NOMO-1 treated with dmso at 0.1 percent for 144 hours (cell line): ENCODE data around the gene ZNF428.
"Not testable (repeated sequence)": the region's sequence is repeated elsewhere in the genome, so short reads cannot be mapped to it uniquely, and the experiment has no call there.

Source experiments
- DNase-seq: peaks from one replicate; lab custom pipeline; 2025; ENCODE audit not compliant: unreplicated experiment; lab: John Stamatoyannopoulos, UW

The ZNF428 gene

DNA sequence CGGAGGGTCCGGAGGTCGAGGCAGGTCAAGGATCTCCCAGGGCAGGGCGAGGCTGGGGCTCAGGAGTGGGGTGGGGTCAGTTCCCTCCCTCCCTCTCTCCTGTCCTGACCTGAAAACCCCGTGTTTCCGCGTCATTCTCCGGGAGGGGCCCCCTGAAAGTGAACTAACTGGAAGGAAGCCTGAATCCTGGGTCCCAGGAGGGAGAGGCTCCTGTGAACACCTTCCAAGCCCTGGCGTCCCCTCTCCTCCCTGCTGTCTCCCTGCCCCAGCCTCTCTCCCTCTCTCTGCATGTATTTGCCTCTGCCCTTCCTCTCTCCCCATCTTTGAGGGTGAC is 21.0 kb upstream of the ZNF428 start:
- DNase-seq, result no peak

DNA sequence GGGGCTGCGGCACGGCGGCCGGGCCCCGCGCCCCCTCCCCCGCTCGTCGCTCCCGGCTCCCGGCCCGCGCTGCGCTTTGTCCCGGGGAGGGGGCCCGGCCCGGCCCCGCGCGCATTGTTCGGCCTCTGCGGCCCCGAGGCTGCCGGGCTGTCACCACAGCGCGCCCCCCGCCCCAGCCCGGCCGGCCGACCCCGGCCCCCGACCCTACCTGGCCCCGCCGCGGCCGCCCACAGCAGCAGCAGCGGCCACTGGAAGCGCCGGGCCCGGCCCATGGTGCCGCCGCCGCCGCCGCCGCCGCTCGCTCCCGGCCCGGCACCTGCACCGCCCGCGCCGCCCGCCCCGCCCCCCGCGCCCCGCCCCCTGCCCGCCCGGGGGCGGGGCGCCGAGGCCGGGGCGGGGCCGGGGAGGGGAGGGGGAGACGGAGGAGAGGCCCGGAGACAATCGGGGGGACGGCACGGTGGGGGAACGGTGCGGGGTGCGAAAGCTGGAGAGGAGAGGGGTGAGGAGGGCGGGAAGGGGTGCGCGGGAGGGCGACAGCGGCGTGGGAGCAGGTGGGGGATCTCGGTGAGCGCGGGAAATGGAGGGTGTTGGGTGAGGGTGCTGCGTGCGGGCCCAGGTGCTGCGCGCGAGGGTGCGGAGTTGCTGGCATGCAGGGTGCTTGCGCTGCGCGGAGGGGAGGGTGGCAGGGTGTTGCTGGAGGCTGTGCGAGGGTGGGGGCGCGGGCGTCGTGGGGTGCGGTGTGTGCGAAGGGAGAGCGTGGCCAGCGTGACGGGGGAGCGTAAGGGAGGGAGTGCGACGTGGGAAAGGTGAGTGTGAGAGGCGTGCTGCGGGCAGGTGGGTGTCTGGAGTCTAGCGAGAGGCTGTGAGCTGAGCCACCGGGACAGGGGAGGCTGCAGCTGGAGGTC is 20.3 kb upstream of the ZNF428 start, which contains the start of gene CADM4:
CADM4 (minus strand) TSS at position 332 of the 905 bp plus-strand sequence; CDS start at position 272, 60 bp downstream.
- no peak for DNase-seq

DNA sequence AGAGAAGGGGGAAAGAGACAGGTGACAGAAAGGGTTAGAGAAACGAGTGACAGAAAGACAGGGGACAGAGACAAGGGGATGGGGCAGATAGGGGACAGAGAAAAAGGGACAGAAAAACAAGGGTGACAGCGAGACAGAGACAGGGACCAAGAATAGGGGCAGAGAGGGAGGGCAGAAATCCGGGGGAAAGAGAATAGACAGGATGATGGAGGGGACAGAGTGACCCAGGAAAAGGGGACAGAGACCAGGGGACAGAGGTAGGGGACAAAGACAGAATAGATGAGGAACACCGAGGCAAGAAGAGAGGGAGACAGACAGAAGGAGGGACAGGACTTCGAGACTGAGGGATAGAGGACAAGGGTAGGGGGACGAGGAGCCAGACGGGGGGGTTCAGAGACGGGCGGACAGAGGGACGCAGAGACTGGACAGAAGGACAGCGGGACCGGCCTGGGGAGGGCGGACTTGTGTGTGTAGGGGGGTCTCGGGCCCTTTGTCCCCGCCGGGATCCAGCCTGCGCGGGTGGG is 19.6 kb upstream of the ZNF428 start:
- no peak for DNase-seq

DNA sequence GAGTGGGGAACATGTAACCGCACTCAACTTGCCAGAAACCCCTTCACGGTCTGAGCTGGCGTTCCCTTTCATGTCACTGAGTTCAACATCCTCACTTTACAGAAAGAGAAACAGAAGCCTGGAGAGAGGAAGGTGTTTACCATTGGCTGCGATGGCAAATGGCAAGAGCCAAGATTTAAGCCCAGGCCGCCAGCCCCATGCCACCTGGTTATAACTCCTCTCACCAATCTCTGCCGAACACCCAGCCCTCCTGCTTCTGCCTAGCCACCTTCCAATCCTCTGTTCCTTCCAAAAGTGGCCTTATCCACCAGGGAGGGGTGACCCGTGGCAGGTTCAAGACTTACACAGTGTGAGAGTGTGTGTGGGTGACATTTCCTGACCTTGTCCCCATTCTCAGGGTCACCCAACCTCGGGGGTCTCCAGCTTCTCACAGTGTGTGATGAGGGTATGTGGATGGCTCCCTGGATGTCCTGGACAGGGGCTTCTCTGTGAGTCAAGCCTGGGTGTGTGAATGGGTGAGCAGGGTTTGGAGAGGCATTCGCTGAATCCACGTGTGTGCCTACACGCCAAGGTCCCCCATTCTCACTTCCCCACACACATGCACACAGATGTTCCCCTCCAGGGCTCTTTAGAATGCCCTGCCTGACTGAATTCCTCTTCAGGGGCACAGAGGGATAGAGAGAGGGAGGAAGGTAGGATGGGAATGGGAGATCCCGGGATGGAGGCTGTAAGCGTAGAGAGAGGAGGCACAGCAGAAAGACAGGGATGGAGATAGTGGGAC is 19.0 kb upstream of the ZNF428 start:
- no peak for DNase-seq

DNA sequence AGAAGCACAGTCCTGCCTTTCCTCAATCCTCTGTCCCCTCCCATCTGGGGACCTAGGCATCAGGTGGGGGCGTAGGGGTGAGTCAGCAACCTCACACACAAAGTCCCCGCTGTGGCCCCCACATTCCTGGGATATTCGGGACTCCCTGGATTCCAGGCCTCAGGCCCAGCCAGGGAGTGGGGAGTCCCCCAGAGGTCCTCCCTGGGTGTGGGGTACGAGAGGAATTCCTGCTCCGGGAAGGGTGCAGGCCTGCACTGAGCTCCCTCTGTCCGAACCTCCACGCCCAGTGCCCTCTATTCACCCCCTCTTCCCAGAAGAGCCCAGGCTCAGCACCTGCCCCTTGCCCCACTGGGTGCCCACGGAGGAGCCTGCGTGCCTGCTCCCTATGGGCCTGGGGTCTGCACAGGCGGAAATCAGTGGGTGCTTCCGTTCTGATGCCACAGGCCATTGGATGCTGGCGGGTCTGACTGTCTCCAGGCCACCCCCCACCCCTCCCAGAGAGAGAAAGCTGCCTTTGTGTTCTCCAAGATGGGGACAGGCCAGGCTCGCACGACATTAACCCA is 16.8 kb upstream of the ZNF428 start:
- no peak for DNase-seq

DNA sequence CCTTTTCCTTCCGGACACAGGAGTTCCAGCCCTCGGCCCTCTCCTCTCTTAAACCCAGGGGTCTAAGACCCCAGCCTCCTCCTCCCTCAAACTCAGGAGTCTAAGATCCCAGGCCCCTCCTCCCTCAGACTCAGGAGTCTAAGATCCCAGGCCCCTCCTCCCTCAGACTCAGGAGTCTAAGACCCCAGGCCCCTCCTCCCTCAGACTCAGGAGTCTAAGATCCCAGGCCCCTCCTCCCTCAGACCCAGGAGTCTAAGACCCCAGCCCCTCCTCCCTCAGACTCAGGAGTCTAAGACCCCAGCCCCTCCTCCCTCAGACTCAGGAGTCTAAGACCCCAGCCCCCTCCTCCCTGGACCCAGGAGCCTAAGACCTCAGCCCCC is 16.1 kb upstream of the ZNF428 start:
- not testable (repeated sequence) for DNase-seq

DNA sequence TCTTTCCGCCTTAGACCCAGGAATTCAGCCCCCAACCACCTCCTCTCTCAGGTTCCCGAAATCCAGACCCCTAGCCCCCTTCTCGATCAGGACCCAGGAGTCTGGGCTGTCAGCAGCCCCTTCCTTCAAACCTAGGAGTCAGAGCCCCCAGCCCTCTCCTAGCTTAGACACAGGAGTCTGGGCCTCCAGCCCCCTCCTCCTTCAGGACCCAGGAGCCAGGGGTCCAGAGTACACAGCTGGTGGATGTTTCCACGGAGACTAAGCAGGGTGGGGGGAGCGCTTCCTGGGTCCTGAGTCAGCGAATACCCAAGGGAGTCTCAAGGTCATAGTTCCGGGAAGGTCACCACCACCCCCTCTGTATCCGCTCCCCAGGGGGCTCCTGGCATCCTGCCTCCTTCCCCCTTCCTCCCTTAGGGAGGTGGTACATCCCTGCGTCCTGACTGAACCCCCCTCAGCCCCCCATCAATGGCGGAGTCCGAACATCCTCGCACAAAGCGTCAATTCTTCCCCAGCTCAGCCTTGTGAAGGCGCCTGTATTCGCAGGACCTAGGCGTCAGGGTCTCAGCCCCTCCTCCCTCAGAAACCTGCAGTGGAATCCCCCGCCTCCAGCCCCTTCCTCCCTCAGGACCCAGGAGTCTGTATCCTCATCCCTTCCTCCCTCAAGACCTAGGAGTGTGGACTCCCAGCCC is 15.6 kb upstream of the ZNF428 start:
- DNase-seq, result no peak

DNA sequence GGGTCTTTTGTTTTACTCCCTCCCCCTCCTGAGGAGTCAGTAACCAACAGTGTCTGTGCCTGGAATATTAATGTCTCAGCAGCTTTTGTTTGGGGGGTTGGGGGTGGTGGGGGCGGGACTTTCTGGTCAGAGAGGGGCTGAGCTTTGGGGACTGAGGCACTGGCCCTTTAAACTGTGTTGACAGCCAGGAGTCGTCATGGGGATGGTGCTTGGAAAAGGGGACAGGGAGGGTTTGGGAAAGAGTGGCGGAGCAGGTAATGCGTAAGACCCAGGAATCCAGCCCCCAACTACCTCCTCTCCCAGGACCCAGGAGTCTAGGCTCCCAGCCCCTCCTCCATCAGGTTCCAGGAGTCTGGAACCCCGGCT is 15.1 kb upstream of the ZNF428 start:
- DNase-seq, result no peak

DNA sequence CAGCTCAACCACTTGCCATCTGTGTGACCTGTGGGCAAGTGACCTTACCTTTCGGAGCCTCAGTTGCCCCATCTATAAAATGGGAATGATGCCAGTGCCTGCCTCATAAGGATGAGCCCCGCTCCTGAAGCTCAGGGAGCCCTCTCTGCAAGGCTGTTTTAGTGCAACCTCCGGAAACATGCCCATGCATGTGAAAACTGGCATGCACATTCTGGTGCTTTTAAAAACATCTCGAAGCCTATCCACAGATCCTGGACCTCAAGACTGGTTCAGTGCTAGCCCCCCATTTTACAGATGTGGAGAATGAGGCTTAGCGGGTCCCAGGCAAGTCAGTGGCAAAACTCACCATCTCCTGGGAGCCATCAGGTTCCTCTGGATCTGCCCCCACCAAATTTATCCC is 14.6 kb upstream of the ZNF428 start:
- DNase-seq, result no peak

DNA sequence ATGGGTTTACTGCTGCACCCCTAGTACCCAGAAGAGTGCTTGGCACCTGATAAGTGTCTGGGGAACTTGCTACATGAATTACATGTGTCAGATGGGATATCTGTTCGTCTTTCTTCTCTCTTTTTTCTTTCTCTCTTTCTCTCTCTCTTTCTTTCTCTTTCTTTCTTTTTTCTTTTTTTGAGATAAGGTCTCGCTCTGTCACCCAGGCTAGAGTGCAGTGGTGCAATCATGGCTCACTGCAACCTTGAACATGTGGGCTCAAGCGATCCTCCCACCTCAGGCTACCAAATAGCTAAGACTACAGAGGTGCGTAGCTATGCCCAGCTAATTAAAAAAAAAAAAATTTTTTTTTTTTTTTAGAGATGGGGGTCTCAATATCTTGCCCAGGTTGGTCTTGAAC is 14.1 kb upstream of the ZNF428 start:
- no peak for DNase-seq

DNA sequence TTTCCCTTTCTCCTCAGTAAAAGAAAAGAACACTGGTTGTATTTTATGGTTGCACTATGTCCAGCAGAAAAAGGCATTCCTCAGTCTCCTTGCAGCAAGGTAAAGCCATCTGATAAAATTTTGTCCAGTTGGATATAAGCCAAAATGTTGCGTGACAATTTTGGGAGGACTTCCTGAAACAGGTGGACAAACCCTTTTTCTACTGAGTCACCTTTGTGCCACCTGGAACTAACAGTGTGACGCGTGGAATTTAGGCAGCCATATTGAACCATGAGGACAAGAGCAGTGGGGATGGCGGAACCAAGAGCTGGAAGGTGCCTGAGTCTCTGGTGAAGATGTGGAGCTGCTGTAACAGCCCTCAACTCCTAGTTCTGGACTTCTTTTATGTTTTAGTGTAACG is 12.1 kb upstream of the ZNF428 start:
- DNase-seq, result no peak

DNA sequence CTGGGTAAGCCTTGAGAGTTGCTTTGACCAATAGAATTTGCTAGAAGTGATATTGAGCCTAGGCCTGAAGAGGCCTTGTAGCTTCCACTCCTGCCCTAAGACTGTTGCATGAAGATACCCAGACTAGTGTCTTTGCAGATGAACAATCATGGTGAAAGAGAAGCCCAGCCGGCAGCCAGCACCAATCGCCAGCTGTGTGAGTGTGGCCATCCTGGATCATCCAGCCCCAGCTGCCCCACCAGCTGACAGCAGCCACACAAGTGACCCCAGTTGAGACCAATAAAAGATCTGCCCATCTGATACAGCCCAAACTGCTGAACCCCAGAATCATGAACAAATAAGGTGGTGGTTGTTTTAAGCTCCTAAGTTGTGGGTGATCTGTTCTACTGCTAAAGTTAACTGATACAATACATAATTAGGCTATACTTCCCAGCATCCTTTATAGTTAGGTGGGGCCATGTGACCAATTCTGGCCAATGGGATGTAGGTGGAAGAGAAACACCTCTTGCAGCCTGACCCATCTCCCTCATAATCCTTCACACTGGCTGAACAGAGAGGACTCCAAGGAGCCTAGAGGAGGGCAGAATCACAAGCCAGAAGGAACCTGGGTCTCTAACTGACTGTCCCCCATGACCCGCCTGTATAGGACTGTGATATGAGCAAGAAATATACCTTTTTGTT is 9.4 kb upstream of the ZNF428 start:
- DNase-seq, result no peak

DNA sequence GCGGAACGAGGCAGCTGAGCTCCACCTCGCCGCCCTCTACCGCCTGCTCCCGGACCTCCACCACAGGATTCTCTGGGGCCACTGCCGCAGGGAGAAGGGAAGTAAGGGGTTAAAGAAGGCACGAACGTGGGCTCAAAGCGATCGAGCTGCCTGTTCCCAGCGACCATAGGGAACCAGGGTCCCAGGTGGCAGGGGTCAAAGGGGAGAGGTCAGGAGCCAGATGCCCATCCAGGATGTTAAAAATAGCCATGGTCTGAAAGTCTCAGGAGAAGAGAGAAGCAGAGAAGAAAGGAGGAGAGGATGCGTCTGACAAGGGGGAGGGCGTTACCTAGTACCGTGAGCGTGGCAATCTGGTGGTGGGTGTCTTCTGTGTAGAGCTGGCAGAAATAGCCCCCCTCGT is 7.4 kb upstream of the ZNF428 start:
- DNase-seq, result no peak

DNA sequence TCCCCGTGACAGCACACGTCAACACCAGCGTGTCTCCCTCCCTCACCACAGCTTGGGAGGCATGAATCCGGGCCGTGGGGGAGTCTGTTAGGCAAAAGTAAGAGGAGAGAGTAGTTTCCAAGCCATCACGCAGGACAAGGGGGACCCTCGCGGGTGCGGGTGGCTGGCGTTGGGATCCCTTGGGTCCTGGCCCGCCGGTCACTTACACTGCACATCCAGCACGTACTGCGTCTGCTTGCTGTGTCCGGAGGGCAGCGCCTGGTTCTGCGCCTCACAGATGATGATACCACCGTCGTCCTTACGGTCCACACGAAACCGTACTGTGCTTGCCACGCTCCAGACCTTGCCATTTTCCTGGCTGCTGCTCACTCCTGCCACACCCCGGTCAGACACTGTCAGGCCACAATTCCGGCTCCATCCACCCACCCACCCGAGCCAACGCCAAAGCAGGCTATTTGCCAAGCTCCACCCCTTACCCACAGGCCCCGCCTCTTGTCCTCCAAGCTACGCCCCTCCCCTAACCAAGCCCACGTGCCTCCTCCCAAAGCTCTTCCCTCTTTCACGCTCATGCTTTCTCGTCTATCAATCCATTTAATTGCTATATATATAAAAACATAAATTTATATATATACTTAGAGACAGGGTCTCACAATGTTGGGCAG is 6.6 kb upstream of the ZNF428 start:
- DNase-seq, result no peak

DNA sequence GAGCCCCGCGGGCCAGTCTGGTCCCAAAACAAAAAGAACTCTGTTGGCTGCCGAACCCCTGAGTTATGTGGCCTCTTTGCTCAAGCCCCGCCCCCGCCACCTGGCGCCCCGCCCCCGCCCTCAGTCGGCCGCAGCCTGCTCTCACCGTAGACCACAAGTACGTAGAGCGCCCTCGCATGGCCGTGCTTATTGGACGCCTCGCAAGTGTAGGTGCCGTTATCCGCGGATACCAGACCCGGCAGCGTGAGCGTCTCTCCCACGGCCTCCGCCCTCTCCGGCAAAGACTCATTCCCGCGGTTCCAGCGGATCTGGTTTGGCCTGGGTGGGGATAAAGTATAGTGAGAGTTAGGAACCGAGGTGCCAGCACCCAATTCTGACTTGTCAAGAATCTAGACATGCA is 5.5 kb upstream of the ZNF428 start:
- DNase-seq, result no peak

DNA sequence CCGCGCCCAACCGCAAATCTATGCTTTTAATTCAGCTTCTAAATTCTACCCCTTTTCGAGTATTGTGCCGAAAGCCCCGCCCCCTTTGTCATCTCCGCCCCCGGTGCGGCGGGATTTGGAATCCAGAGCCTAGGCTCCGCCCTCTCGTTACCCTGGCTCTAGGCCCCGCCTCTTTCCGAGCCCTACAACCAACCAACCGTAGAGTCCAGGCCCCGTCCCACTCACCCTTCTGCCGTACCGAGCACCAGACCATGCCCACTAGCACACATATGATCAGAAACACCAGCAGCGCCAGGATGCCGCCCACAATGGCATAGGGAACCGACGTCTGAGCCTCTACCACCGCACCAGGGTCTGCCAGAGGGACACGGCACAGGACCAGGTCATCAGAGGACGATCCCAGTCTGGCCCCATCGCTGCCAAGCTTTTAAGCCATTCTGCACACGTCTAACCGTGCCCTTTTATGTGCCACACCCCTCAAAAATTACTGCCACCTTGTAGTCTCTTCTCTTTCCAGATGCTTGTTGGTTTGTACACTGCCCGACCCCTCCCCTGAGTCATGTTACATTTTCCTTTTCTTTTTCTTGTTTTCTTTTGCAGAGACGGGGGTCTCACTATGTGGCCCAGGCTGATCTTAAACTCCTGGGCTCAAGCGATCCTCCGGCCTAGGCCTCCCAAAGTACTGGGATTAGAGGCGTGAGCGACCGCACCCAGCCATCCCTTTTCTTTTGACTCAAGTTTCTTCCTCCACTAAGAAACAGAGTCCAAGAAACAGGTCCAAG is 4.7 kb upstream of the ZNF428 start:
- no peak for DNase-seq

DNA sequence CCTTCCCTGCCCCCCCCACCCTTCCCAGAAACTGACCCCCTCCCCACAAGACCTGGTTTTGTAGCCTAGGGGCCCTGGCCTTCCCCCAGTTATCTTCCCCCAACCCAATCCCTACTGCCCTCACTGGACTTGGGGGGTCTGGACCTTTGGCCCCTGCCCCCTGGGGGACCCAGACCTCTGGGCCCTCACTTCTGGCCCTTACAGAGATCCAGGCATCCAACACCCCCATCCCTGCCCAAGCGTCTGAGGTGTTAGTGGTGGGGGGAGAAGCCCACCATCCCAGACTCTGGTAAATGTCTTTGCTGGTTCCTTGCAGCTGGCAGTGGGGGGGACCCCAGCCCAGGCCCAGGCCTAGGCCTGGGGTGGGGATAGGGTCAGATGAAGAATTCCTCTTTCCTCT is 3.5 kb upstream of the ZNF428 start:
- DNase-seq, result no peak

DNA sequence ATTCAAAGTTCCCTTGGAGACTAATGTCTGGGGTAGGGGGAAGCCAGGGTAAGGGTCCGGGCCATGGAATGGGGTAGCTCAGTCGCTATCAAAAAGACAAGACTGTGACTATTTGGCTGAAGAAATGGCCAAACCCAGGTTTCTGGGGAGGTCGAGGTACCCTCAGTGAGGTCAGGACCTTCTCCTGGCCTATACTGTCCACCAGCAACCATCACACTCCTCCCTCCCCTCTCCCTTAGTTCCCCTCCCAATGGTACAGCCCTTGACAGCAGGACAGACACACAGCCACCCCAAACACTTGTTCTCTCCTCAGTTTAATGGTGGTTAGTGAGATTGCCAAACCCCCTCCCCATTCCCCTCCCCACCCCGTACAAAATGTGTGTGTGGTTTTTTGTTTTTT is 2.6 kb upstream of the ZNF428 start:
- DNase-seq, result no peak
